Right lobe of liver (tissue), 6 donors: Measurements from ENCODE around the gene WDR90. TPM values are rescaled to one million over a fixed set of nuclear protein-coding genes. Genes with fewer than 3 reads are reported as not detected.
A peak's percentile ranks its signal among the peaks of the same experiment; 100 is the strongest.

Experiments used
- ATAC-seq, 4 donors: fragments of 200-7000 bp; cut with Tn5 transposase; one replicate each; pipeline ENCODE4 v1.9.1; 2020; ENCODE audit warnings: mild to moderate bottlenecking in 4 of 4, moderate library complexity in 4 of 4
- DNase-seq, 3 donors: peaks; one replicate each; pipeline ENCODE4 v3.0.0-alpha.2; 2020
- H3K27ac ChIP-seq, 3 donors: fragments of 200-600 bp; one replicate each; pipeline ENCODE4 v1.8.0; 2022
- H3K27me3 ChIP-seq, 2 donors: fragments of 200-600 bp; one replicate each; pipeline ENCODE4 v1.8.0; 2022
- H3K36me3 ChIP-seq, 4 donors: fragments of 200-600 bp; sonication (generic) in 1 of 4; one replicate each; pipeline versions ENCODE4 v1.5.1 to v1.8.0; 2017 to 2022; ENCODE audit warnings: control low read depth in 1 of 4
- H3K4me1 ChIP-seq, 4 donors: fragments of 200-600 bp; sonication (generic) in 1 of 4; one replicate each; pipeline versions ENCODE4 v1.5.1 to v1.8.0; 2017 to 2022; ENCODE audit warnings: control low read depth in 1 of 4
- H3K4me3 ChIP-seq, 3 donors: fragments of 200-600 bp; one replicate each; pipeline ENCODE4 v1.8.0; 2022
- H3K9me3 ChIP-seq, 4 donors: fragments of 200-600 bp; sonication (generic) in 1 of 4; one replicate each; pipeline versions ENCODE4 v1.5.1 to v1.8.0; 2017 to 2022; ENCODE audit warnings: control low read depth in 1 of 4
- CTCF ChIP-seq, 4 donors: fragments of 200-600 bp in 3 of 4; fragments of 450-650 bp in 1 of 4; IDR thresholded peaks; one replicate each; pipeline versions ENCODE4 v1.5.1 to v1.8.0; 2016 to 2022; ENCODE audit warnings: antibody characterized with exemption in 4 of 4, mild to moderate bottlenecking in 2 of 4
- POLR2A ChIP-seq: fragments of 450-650 bp; IDR thresholded peaks from one replicate; pipeline ENCODE4 v1.6.1; 2017; ENCODE audit warnings: antibody characterized with exemption, mild to moderate bottlenecking
- WGBS: methylation state at CpG from one replicate; pipeline ENCODE4 v1.1.6; 2018; ENCODE audit warnings: low coverage, low lambda C conversion rate; ENCODE audit not compliant: insufficient coverage; ENCODE audit errors: missing lambda C conversion rate; 5-methylcytosine and 5-hydroxymethylcytosine counted together
- intact Hi-C, 2 donors: fragments of 100-400 bp; cut with DNase I; formaldehyde crosslinking; loops; one replicate each; pipeline versions ENCODE4 v1.11.2 to v1.14.1; 2022
- total RNA-seq, 6 experiments: library from RNA; depleted of rRNA in 2 of 6; stranded (reverse); fragments of >200 nt in 2 of 6; fragmentation: NEBNext Ultra II Directional in 3 of 6; extraction: Animal tissue kit (Norgen Biotek cat#: 25700) in 3 of 6; gene quantifications; one replicate each; pipeline versions ENCODE4 v1.1.0 to v1.2.4, GENCODE V29; 2016 to 2023
- donor health status: DM: no; HTN: yes; CAD: no.
- donor health status: DM: no; HTN: no; CAD: no.
- donor health status: DM: no; HTN: no; CAD: no.
- donor health status: DM: no; HTN: yes; CAD: no.
- donor health status: DM: no; HTN: yes; CAD: no.

WDR90 gene
- total RNA-seq, 6 experiments from 2014 or later = 7.2 to 18.1 (median 11.8) TPM

DNA sequence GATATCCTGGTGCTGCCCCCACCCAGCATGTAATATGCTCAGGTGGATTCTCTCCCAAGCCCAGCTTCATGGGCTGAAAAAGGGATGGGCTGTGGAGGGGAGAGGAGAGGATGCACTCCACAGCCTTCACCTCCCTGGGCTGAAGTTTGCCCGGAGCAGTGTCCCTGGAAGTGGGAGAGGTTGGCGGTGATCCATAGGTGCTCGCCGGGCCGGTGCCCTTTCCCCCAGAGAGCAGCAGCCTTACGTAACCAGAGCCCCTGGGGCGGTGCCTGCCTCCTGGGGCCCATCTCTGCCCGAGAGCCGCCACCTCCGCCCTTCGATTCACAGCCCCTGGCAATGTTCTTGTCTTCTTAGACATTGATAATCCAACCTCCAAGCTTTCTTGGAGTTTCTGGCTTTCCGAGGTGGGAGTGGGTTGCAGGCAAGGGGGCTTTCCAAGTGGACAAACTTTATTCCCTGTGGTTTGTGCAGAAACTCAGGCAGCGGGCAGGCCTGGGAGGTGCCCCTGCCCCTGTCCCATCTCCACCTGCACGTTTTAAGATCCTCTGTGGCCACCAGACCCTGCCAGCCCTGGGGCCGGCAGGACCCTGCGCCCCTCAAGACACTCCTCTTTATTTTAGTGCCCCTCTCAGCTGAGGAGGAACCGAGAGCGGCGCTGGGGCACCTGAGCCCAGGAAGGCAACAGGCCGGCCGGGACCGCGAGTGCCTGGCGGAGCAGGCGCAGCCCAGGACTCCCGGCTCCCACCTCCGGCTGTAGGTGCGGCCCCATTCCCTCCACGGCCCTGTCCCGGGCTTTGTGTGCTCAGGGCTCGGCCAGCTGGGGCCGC lies 3.1 kb upstream of the WDR90 start:
- H3K4me3 ChIP-seq = peak overlapping the region; percentile 9 to 88 (median 72)
- peak overlapping the region in 2 of 3 donors; percentile 86 to 94 for H3K27ac ChIP-seq
- H3K9me3 ChIP-seq = no peaks in the 10 kb centered on the region
- intact Hi-C loops = no loop called here
- no peaks in the 10 kb centered on the region for H3K27me3 ChIP-seq
- ATAC-seq (peak; percentile 13 to 41 (median 36)), DNase-seq (peak; percentile 87 to 94 (median 88))
- H3K36me3 ChIP-seq = no peaks in the 10 kb centered on the region
- WGBS = 21% methylated on average over 10 of the region's 32 CpGs
- H3K4me1 ChIP-seq = peaks cover 0 to 50% (median 17%) of the 10 kb centered on the region in 4 donors
- TF ChIP-seq POLR2A = no peak
- TF ChIP-seq CTCF (IDR thresholded peaks at IDR 0.05) = no peak

- Histone ChIP-seq H3K36me3 (no peaks in the 10 kb centered on the region), H3K4me1 (peaks cover 0 to 50% (median 17%) of the 10 kb centered on the region in 4 donors), H3K27ac (peak overlapping the region in 2 of 3 donors; percentile 86 to 94), H3K27me3 (no peaks in the 10 kb centered on the region), H3K9me3 (no peaks in the 10 kb centered on the region), H3K4me3 (peak overlapping the region in 2 of 3 donors; percentile 72 to 88)
- no peak for TF ChIP-seq CTCF (IDR thresholded peaks at IDR 0.05)
- no peak for TF ChIP-seq POLR2A
- no peak for ATAC-seq
- no peak for DNase-seq
- 43% methylated on average over 8 of the region's 22 CpGs for WGBS
- intact Hi-C loops = no loop called here
These were observed 2.4 kb upstream of the WDR90 start for GRCh38 chr16:646679-647172.

GRCh38 chr16:647173-647902 lies 1.8 kb upstream of the WDR90 start:
- Histone ChIP-seq H3K4me3 (peak overlapping the region in 2 of 3 donors; percentile 72 to 88), H3K27me3 (no peaks in the 10 kb centered on the region), H3K4me1 (peaks cover 0 to 50% (median 17%) of the 10 kb centered on the region in 4 donors), H3K36me3 (no peaks in the 10 kb centered on the region), H3K27ac (peak overlapping the region in 2 of 3 donors; percentile 86 to 94), H3K9me3 (no peaks in the 10 kb centered on the region)
- 21% methylated on average over 8 of the region's 25 CpGs for WGBS
- TF ChIP-seq CTCF (IDR thresholded peaks at IDR 0.05) (no peak), POLR2A (peak; percentile 33)
- DNase-seq (peak; percentile 67 to 88 (median 85)), ATAC-seq (peak; percentile 17 to 46 (median 36))
- intact Hi-C loops = no loop called here

GRCh38 chr16:648071-648780 lies 939 bp upstream of the WDR90 start:
- H3K36me3 ChIP-seq = no peaks in the 10 kb centered on the region
- peak overlapping the region; percentile 86 to 94 (median 89) for H3K27ac ChIP-seq
- H3K9me3 ChIP-seq = no peaks in the 10 kb centered on the region
- H3K27me3 ChIP-seq = no peaks in the 10 kb centered on the region
- H3K4me1 ChIP-seq = peaks cover 0 to 45% (median 17%) of the 10 kb centered on the region in 4 donors
- intact Hi-C loops = no loop called here
- DNase-seq (peak; percentile 84 to 95 (median 95)), ATAC-seq (peak; percentile 49 to 65 (median 62))
- peak overlapping the region; percentile 46 to 88 (median 72) for H3K4me3 ChIP-seq
- TF ChIP-seq CTCF (IDR thresholded peaks at IDR 0.05) = peak; percentile 45 to 69 (median 62)
- TF ChIP-seq POLR2A = peak; percentile 32
- WGBS = 14% methylated on average over 10 of the region's 24 CpGs
